ENCODE results near the gene DOC2B.

- TF ChIP-seq CTCF (conservative IDR thresholded peaks at IDR 0.05; ENCODE audit: low read length): no peak
- TF ChIP-seq EZH2phosphoT487 (IDR thresholded peaks at IDR 0.05; ENCODE audit: borderline replicate concordance, low read depth, low read length): no peak
These were observed 36.3 kb downstream of the DOC2B start for GRCh38 chr17:144936-145670.
